MM.1S (cell line): ENCODE measurements around the gene C1orf198.

ENCODE experiments used
- DNase-seq: peaks from one replicate; pipeline ENCODE4 v3.0.0-alpha.2; 2015
- H2AFZ ChIP-seq: fragments of 300-600 bp; sonication (generic); 2 replicates; pipeline ENCODE4 v1.6.0; 2016; ENCODE audit warnings: antibody characterized with exemption, low read length
- H3F3A ChIP-seq: fragments of 300-600 bp; sonication (generic); 2 replicates; pipeline ENCODE4 v1.6.1; 2016; ENCODE audit warnings: mild to moderate bottlenecking, antibody characterized with exemption, low read length, moderate library complexity, mixed read lengths; ENCODE audit not compliant: insufficient read depth
- H3K27ac ChIP-seq: fragments of 300-600 bp; sonication (generic); 2 replicates; pipeline ENCODE4 v1.5.1; 2016; ENCODE audit warnings: mild to moderate bottlenecking, low read length
- H3K27me3 ChIP-seq: fragments of 300-600 bp; sonication (generic); replicated peaks from 2 replicates; pipeline ENCODE4 v1.6.0; 2016; ENCODE audit warnings: low read length; ENCODE audit not compliant: insufficient read depth
- H3K36me3 ChIP-seq: fragments of 300-600 bp; sonication (generic); replicated peaks from 2 replicates; pipeline ENCODE4 v1.6.1; 2016; ENCODE audit warnings: mild to moderate bottlenecking, low read length, mixed read lengths; ENCODE audit not compliant: insufficient read depth
- H3K4me1 ChIP-seq: fragments of 300-600 bp; sonication (generic); 2 replicates; pipeline ENCODE4 v1.6.1; 2016; ENCODE audit warnings: low read length, mixed read lengths
- H3K4me2 ChIP-seq: fragments of 300-600 bp; sonication (generic); 2 replicates; pipeline ENCODE4 v1.6.0; 2016; ENCODE audit warnings: low read depth, low read length
- H3K4me3 ChIP-seq: fragments of 300-600 bp; sonication (generic); 2 replicates; pipeline ENCODE4 v1.5.1; 2016; ENCODE audit warnings: low read length, mixed read lengths
- H3K79me2 ChIP-seq: fragments of 300-600 bp; sonication (generic); 2 replicates; pipeline ENCODE4 v1.6.1; 2016; ENCODE audit warnings: mixed run types, low read length, mixed read lengths
- H3K9ac ChIP-seq: fragments of 300-600 bp; sonication (generic); 2 replicates; pipeline ENCODE4 v1.6.1; 2016; ENCODE audit warnings: low read length, mixed read lengths
- H3K9me2 ChIP-seq: fragments of 300-600 bp; sonication (generic); replicated peaks from 2 replicates; pipeline ENCODE4 v1.6.1; 2016; ENCODE audit warnings: mild to moderate bottlenecking, low read length, mixed read lengths; ENCODE audit not compliant: insufficient read depth
- H3K9me3 ChIP-seq: fragments of 300-600 bp; sonication (generic); replicated peaks from 2 replicates; pipeline ENCODE4 v1.6.1; 2016; ENCODE audit warnings: mild to moderate bottlenecking, low read length, mixed read lengths; ENCODE audit not compliant: insufficient read depth
- H4K20me1 ChIP-seq: fragments of 300-600 bp; sonication (generic); 2 replicates; pipeline ENCODE4 v1.6.1; 2016; ENCODE audit warnings: mild to moderate bottlenecking, low read length, moderate library complexity, mixed read lengths; ENCODE audit not compliant: insufficient read depth
- CTCF ChIP-seq: fragments of 300-600 bp; sonication (generic); IDR thresholded peaks from 2 replicates; pipeline ENCODE4 v1.5.1; 2016; ENCODE audit warnings: antibody characterized with exemption, low read length, mixed read lengths
- EZH2 ChIP-seq: fragments of 300-600 bp; sonication (generic); optimal IDR thresholded peaks from 2 replicates; pipeline ENCODE3; 2017; ENCODE audit warnings: low read depth, mild to moderate bottlenecking, antibody characterized with exemption, low read length, mixed read lengths
- EZH2phosphoT487 ChIP-seq: fragments of 300-600 bp; sonication (generic); IDR thresholded peaks from 2 replicates; pipeline ENCODE4 v1.6.1; 2018; ENCODE audit warnings: antibody characterized with exemption, low read length

The C1orf198 gene

GRCh38 chr1:230818367-230818766 lies 50.0 kb downstream of the C1orf198 start:
- no peak overlapping the region for H2AFZ ChIP-seq
- no peaks in the 10 kb centered on the region for H4K20me1 ChIP-seq
- H3K4me3 ChIP-seq, result no peak overlapping the region
- H3K9me2 ChIP-seq, result no peaks in the 10 kb centered on the region
- H3K27ac ChIP-seq, result no peak overlapping the region
- H3K9ac ChIP-seq, result no peak overlapping the region
- no peaks in the 10 kb centered on the region for H3K79me2 ChIP-seq
- DNase-seq, result no peak
- TF ChIP-seq EZH2, result no peak
- TF ChIP-seq CTCF, result no peak
- no peak for TF ChIP-seq EZH2phosphoT487
- no peaks in the 10 kb centered on the region for H3K36me3 ChIP-seq
- H3K9me3 ChIP-seq, result no peaks in the 10 kb centered on the region
- H3F3A ChIP-seq, result no peaks in the 10 kb centered on the region
- H3K4me1 ChIP-seq, result no peaks in the 10 kb centered on the region
- no peaks in the 10 kb centered on the region for H3K27me3 ChIP-seq
- H3K4me2 ChIP-seq, result no peak overlapping the region

- H3K79me2 ChIP-seq, result no peaks in the 10 kb centered on the region
- H3K4me1 ChIP-seq, result no peaks in the 10 kb centered on the region
- DNase-seq, result no peak
- no peaks in the 10 kb centered on the region for H3K36me3 ChIP-seq
- H3K27ac ChIP-seq, result no peak overlapping the region
- H3K4me2 ChIP-seq, result no peak overlapping the region
- TF ChIP-seq EZH2 (no peak), CTCF (no peak)
- H3K4me3 ChIP-seq, result no peak overlapping the region
- H3K9ac ChIP-seq, result no peak overlapping the region
- no peaks in the 10 kb centered on the region for H3K9me3 ChIP-seq
- H4K20me1 ChIP-seq, result no peaks in the 10 kb centered on the region
- no peaks in the 10 kb centered on the region for H3F3A ChIP-seq
- no peaks in the 10 kb centered on the region for H3K9me2 ChIP-seq
- H2AFZ ChIP-seq, result no peak overlapping the region
- no peaks in the 10 kb centered on the region for H3K27me3 ChIP-seq
Observed at GRCh38 chr1:230816018-230816417, 52.3 kb downstream of the C1orf198 start.

- H3F3A ChIP-seq, result no peaks in the 10 kb centered on the region
- no peaks in the 10 kb centered on the region for H3K79me2 ChIP-seq
- H3K9me2 ChIP-seq, result no peaks in the 10 kb centered on the region
- no peak for DNase-seq
- no peak overlapping the region for H2AFZ ChIP-seq
- no peaks in the 10 kb centered on the region for H3K36me3 ChIP-seq
- no peak overlapping the region for H3K4me2 ChIP-seq
- no peak overlapping the region for H3K4me3 ChIP-seq
- H3K27me3 ChIP-seq, result no peaks in the 10 kb centered on the region
- H3K9ac ChIP-seq, result no peak overlapping the region
- TF ChIP-seq EZH2phosphoT487 (no peak), EZH2 (no peak), CTCF (no peak)
- H3K4me1 ChIP-seq, result no peaks in the 10 kb centered on the region
- no peak overlapping the region for H3K27ac ChIP-seq
- H3K9me3 ChIP-seq, result no peaks in the 10 kb centered on the region
- H4K20me1 ChIP-seq, result no peaks in the 10 kb centered on the region
Observed at GRCh38 chr1:230814949-230815692, 53.2 kb downstream of the C1orf198 start.
